ENCODE data around the gene ARHGAP9.

ARHGAP9 gene

GRCh38 chr12:57461917-57462250, 17.8 kb downstream of the ARHGAP9 start:
- TF ChIP-seq CTCF (IDR thresholded peaks at IDR 0.05; ENCODE audit: low read depth, low read length) = no peak
- no peak for DNase-seq (ENCODE audit: extremely low read depth, low read depth)

GRCh38 chr12:57461276-57461916, 18.3 kb downstream of the ARHGAP9 start:
- no peak for TF ChIP-seq CTCF (IDR thresholded peaks at IDR 0.05; ENCODE audit: low read depth, low read length)
- no peak for DNase-seq (ENCODE audit: extremely low read depth, low read depth)

- no peak for TF ChIP-seq CTCF (IDR thresholded peaks at IDR 0.05; ENCODE audit: low read depth, low read length)
- DNase-seq (ENCODE audit: extremely low read depth, low read depth) = no peak
Measured at GRCh38 chr12:57460841-57461275, 18.8 kb downstream of the ARHGAP9 start.

- TF ChIP-seq CTCF (IDR thresholded peaks at IDR 0.05; ENCODE audit: low read depth, low read length) = no peak
Measured at GRCh38 chr12:57460468-57460784, 19.2 kb downstream of the ARHGAP9 start.

GRCh38 chr12:57459750-57460467, 19.8 kb downstream of the ARHGAP9 start, which contains the start of gene GLI1:
TSS of gene GLI1 (plus strand) at chr12:57459785. CDS start at chr12:57463692, 3,907 bp downstream.
- peak; percentile 39 for DNase-seq (ENCODE audit: extremely low read depth, low read depth)
- no peak for TF ChIP-seq CTCF (IDR thresholded peaks at IDR 0.05; ENCODE audit: low read depth, low read length)

More at GRCh38 chr12:57460468-57460784, 19.2 kb downstream of the ARHGAP9 start:
- DNase-seq (ENCODE audit: extremely low read depth, low read depth) = no peak

GRCh38 chr12:57459055-57459749, 20.5 kb downstream of the ARHGAP9 start:
- peak; percentile 94 for TF ChIP-seq CTCF (IDR thresholded peaks at IDR 0.05; ENCODE audit: low read depth, low read length)
- DNase-seq (ENCODE audit: extremely low read depth, low read depth) = peak; percentile 91

- DNase-seq (ENCODE audit: extremely low read depth, low read depth) = no peak
- no peak for TF ChIP-seq CTCF (IDR thresholded peaks at IDR 0.05; ENCODE audit: low read depth, low read length)
Measured at GRCh38 chr12:57458665-57459054, 21.0 kb downstream of the ARHGAP9 start.

Measured in AG09319 (cell line).